HCT116 (cell line): ENCODE data around the gene VPS4B. TPM values are rescaled to one million over a fixed set of nuclear protein-coding genes. Genes with fewer than 3 reads are reported as not detected.
A peak's percentile ranks its signal among the peaks of the same experiment; 100 is the strongest.

Source experiments
- ATAC-seq: fragments of 200-7000 bp; cut with Tn5 transposase; 2 replicates; pipeline ENCODE4 v1.9.1; 2020; ENCODE audit warnings: mild to moderate bottlenecking, moderate library complexity
- BruUV-seq: library from RNA; stranded (reverse); fragments of 400-500 nt; replicated peaks from 2 replicates; lab custom pipeline; 2021; lab: Mats Ljungman, UMichigan
- CTCF ChIA-PET: fragments of 300-600 bp; sonication (Branson Sonifier 250); formaldehyde crosslinking; loops from one replicate; lab custom pipeline; 2021; ENCODE audit warnings: antibody characterized with exemption; lab: Charles Lee
- POLR2A ChIA-PET: fragments of 300-600, 350-600 bp; sonication (Branson Sonifier 250); formaldehyde crosslinking; loops from one replicate; lab custom pipeline; 2021; ENCODE audit warnings: antibody characterized with exemption; lab: Charles Lee
- RAD21 ChIA-PET, 2 experiments: fragments of 300-600 bp; sonication (Branson Sonifier 250); formaldehyde crosslinking; loops; one replicate each; lab custom pipeline; 2023; ENCODE audit warnings: low total read pairs in 2 of 2; ENCODE audit not compliant: uncharacterized antibody in 2 of 2, unreplicated experiment in 2 of 2, low non-redundant PET in 1 of 2; lab: Charles Lee
- DNase-seq: peaks from one replicate; pipeline ENCODE4 v3.0.0-alpha.2; 2010; ENCODE audit warnings: low read depth, low spot score
- H2AFZ ChIP-seq: fragments of 200-600 bp; shearing (Covaris generic), sonication (generic); 2 replicates; pipeline ENCODE4 v1.6.1; 2017; ENCODE audit warnings: low read depth, mixed run types, mixed read lengths, antibody characterized with exemption, low read length; ENCODE audit not compliant: poor library complexity, severe bottlenecking
- H3K27ac ChIP-seq: 2 replicates; pipeline ENCODE4 v1.5.1; 2012; ENCODE audit warnings: low read depth, low read length
- H3K27me3 ChIP-seq: fragments of 200-600 bp; sonication (generic); 2 replicates; pipeline ENCODE4 v1.6.1; 2016; ENCODE audit warnings: mixed run types, low read length, mixed read lengths; ENCODE audit not compliant: insufficient read depth
- H3K36me3 ChIP-seq, 2 experiments: fragments of 200-500 bp in 1 of 2; fragments of 200-600 bp in 1 of 2; sonication (Bioruptor generic) in 1 of 2; sonication (generic) in 1 of 2; 2 replicates each; pipeline versions ENCODE4 v1.5.1 to v1.6.1; 2014 to 2016; ENCODE audit warnings: low read length in 2 of 2, inconsistent platforms in 1 of 2, mixed read lengths in 1 of 2, mixed run types in 1 of 2; ENCODE audit not compliant: insufficient read depth in 2 of 2, control insufficient read depth in 1 of 2
- H3K4me1 ChIP-seq, 2 experiments: fragments of 200-600 bp in 1 of 2; sonication (generic) in 1 of 2; 2 replicates each; pipeline versions ENCODE4 v1.5.1 to v1.6.1; 2012 to 2017; ENCODE audit warnings: low read length in 2 of 2, inconsistent platforms in 1 of 2, mild to moderate bottlenecking in 1 of 2, mixed read lengths in 1 of 2, mixed run types in 1 of 2, moderate library complexity in 1 of 2; ENCODE audit not compliant: insufficient read depth in 2 of 2, control insufficient read depth in 1 of 2
- H3K4me2 ChIP-seq: fragments of 200-600 bp; sonication (generic); 2 replicates; pipeline ENCODE4 v1.6.1; 2017; ENCODE audit warnings: mixed run types, low read length, mixed read lengths
- H3K4me3 ChIP-seq, 2 experiments: fragments of 200-600 bp in 1 of 2; sonication (generic) in 1 of 2; replicated peaks in 1 of 2; 2 replicates each; pipeline ENCODE4 v1.5.1; 2011 to 2016; ENCODE audit warnings: low read length in 2 of 2, control low read depth in 1 of 2, low read depth in 1 of 2, mild to moderate bottlenecking in 1 of 2, mixed read lengths in 1 of 2, mixed run types in 1 of 2
- H3K79me2 ChIP-seq: fragments of 200-600 bp; sonication (generic); 2 replicates; pipeline ENCODE4 v1.6.1; 2017; ENCODE audit warnings: mild to moderate bottlenecking, mixed run types, low read length, moderate library complexity, mixed read lengths; ENCODE audit not compliant: insufficient read depth
- H3K9ac ChIP-seq: fragments of 200-600 bp; sonication (generic); 2 replicates; pipeline ENCODE4 v1.6.1; 2016; ENCODE audit warnings: low read length, mixed read lengths
- H3K9me2 ChIP-seq: fragments of 200-600 bp; sonication (generic), shearing (Covaris generic); 2 replicates; pipeline ENCODE4 v1.6.1; 2017; ENCODE audit warnings: mixed run types, mild to moderate bottlenecking, moderate library complexity; ENCODE audit not compliant: insufficient read depth
- H3K9me3 ChIP-seq, 2 experiments: fragments of 200-500 bp in 1 of 2; fragments of 200-600 bp in 1 of 2; sonication (Bioruptor generic) in 1 of 2; sonication (generic) in 1 of 2; 2 replicates each; pipeline ENCODE4 v1.6.1; 2014 to 2017; ENCODE audit warnings: low read length in 2 of 2, mixed read lengths in 2 of 2, inconsistent platforms in 1 of 2, low read depth in 1 of 2, mild to moderate bottlenecking in 1 of 2, mixed run types in 1 of 2, moderate library complexity in 1 of 2; ENCODE audit not compliant: control insufficient read depth in 1 of 2, insufficient read depth in 1 of 2
- H4K20me1 ChIP-seq: fragments of 200-600 bp; sonication (generic), shearing (Covaris generic); 2 replicates; pipeline ENCODE4 v1.6.1; 2017; ENCODE audit warnings: mixed run types, mild to moderate bottlenecking, moderate library complexity; ENCODE audit not compliant: insufficient read depth
- CEBPB ChIP-seq: IDR thresholded peaks from 2 replicates; pipeline ENCODE4 v1.6.1; 2012; ENCODE audit warnings: low read depth
- CTCF ChIP-seq, 3 experiments: fragments of 200-600 bp in 1 of 3; sonication (generic) in 1 of 3; IDR thresholded peaks in 2 of 3; conservative IDR thresholded peaks in 1 of 3; 2 replicates each; pipeline ENCODE4 v1.5.1; 2012 to 2017; ENCODE audit warnings: low read depth in 2 of 3, low read length in 2 of 3, antibody characterized with exemption in 1 of 3, borderline replicate concordance in 1 of 3, control low read depth in 1 of 3, mild to moderate bottlenecking in 1 of 3, mixed read lengths in 1 of 3, mixed run types in 1 of 3, moderate library complexity in 1 of 3; ENCODE audit not compliant: insufficient read depth in 1 of 3
- ELF1 ChIP-seq: IDR thresholded peaks from 2 replicates; pipeline ENCODE4 v1.6.1; 2012; ENCODE audit warnings: low read depth, borderline replicate concordance
- RAD21 ChIP-seq: IDR thresholded peaks from 2 replicates; pipeline ENCODE4 v1.6.1; 2012; ENCODE audit warnings: low read depth, mild to moderate bottlenecking
- SP1 ChIP-seq: IDR thresholded peaks from 2 replicates; pipeline ENCODE4 v1.6.1; 2012; ENCODE audit warnings: low read depth
- YY1 ChIP-seq: IDR thresholded peaks from 2 replicates; pipeline ENCODE4 v1.6.1; 2011; ENCODE audit warnings: low read length, low read depth, moderate library complexity, mild to moderate bottlenecking; ENCODE audit not compliant: insufficient replicate concordance; ENCODE audit errors: extremely low read depth
- intact Hi-C: fragments of 100-400 bp; cut with micrococcal nuclease; formaldehyde crosslinking; loops from 2 replicates; pipeline ENCODE4 v1.10.0; 2022
- total RNA-seq: library from RNA; stranded (reverse); gene quantifications from one replicate; pipeline ENCODE4 v1.2.1, GENCODE V29; 2021; ENCODE audit not compliant: unreplicated experiment

VPS4B gene
- total RNA-seq, 1 experiment from 2014 or later, result 68.3 TPM

GRCh38 chr18:63342206-63342605, 80.1 kb downstream of the VPS4B start:
- no peak overlapping the region for H3K4me2 ChIP-seq
- 0 out of 2 replicates have a peak, but pooled peaks cover 3% of the 10 kb centered on the region for H4K20me1 ChIP-seq
- ChIA-PET RAD21 (no interaction called here), POLR2A (no interaction called here), CTCF (no interaction called here)
- no peak overlapping the region for H2AFZ ChIP-seq
- no TSS peak for BruUV-seq
- H3K27me3 ChIP-seq, result no peaks in the 10 kb centered on the region
- H3K9me3 ChIP-seq, result no peaks in the 10 kb centered on the region
- no peak for TF ChIP-seq CEBPB
- peak; percentile 18 to 55 (median 53); a peak in 5 of 6 replicates for TF ChIP-seq CTCF (IDR thresholded peaks at IDR 0.05 in 2 of 3, conservative IDR thresholded peaks at IDR 0.05 in 1 of 3; ENCODE audit: borderline replicate concordance in 1 of 3, insufficient read depth in 1 of 3, low read depth in 2 of 3, low read length in 2 of 3)
- TF ChIP-seq RAD21, result peak; percentile 51
- H3K4me3 ChIP-seq, result no peak overlapping the region
- intact Hi-C loops, result loop anchor here (2.0 to 10.0 kb wide), 6 partner anchors 97 to 503 kb away; no protein-coding TSS in a partner anchor
- peaks cover 0 to under 1% of the 10 kb centered on the region in 2 experiments; a peak in 1 of 4 replicates for H3K4me1 ChIP-seq
- peak; percentile 76 for ATAC-seq
- H3K36me3 ChIP-seq, result peaks cover 9 to 24% of the 10 kb centered on the region in 2 experiments; a peak in 2 of 4 replicates
- no peaks in the 10 kb centered on the region for H3K9me2 ChIP-seq
- no peaks in the 10 kb centered on the region for H3K79me2 ChIP-seq
- no peak for DNase-seq
- no peak overlapping the region for H3K9ac ChIP-seq
- H3K27ac ChIP-seq, result no peak overlapping the region

GRCh38 chr18:63339920-63340484, 82.3 kb downstream of the VPS4B start:
- peaks cover 10 to 15% of the 10 kb centered on the region in 2 experiments for H3K4me1 ChIP-seq
- ChIA-PET POLR2A (no interaction called here), RAD21 (no interaction called here), CTCF (interaction anchor here (0.7 to 3.1 kb wide), 10 partner anchors 13 to 324 kb away, joined by 3 to 16 read pairs (median 4); partner anchors contain the start of gene KDSR)
- H3K79me2 ChIP-seq, result no peaks in the 10 kb centered on the region
- no peak overlapping the region for H3K4me2 ChIP-seq
- no peaks in the 10 kb centered on the region for H3K9me3 ChIP-seq
- DNase-seq (peak; percentile 10), ATAC-seq (peak; percentile 57; the same call in 1 of the 2 replicates)
- H3K36me3 ChIP-seq, result peaks cover 11 to 29% of the 10 kb centered on the region in 2 experiments; a peak in 2 of 4 replicates
- no peaks in the 10 kb centered on the region for H3K27me3 ChIP-seq
- TF ChIP-seq RAD21 (peak; percentile 41; the same call in 1 of the 2 replicates), YY1 (no peak), ELF1 (no peak), CTCF (IDR thresholded peaks at IDR 0.05 in 2 of 3, conservative IDR thresholded peaks at IDR 0.05 in 1 of 3; ENCODE audit: borderline replicate concordance in 1 of 3, insufficient read depth in 1 of 3, low read depth in 2 of 3, low read length in 2 of 3) (peak; percentile 29 to 78 (median 68); a peak in 5 of 6 replicates), SP1 (no peak)
- BruUV-seq, result no TSS peak
- no peaks in the 10 kb centered on the region for H3K9me2 ChIP-seq
- 0 out of 2 replicates have a peak, but pooled peaks cover 3% of the 10 kb centered on the region for H4K20me1 ChIP-seq
- no peak overlapping the region for H3K27ac ChIP-seq
- no peak overlapping the region for H3K4me3 ChIP-seq
- no peak overlapping the region for H3K9ac ChIP-seq
- no peak overlapping the region for H2AFZ ChIP-seq
- intact Hi-C loops, result loop anchor here (5.0 to 10.0 kb wide), 5 partner anchors 172 to 505 kb away; no protein-coding TSS in a partner anchor
